ENCODE measurements around the gene IRGQ. TPM values are rescaled to one million over a fixed set of nuclear protein-coding genes. Genes with fewer than 3 reads are reported as not detected.
A peak's percentile ranks its signal among the peaks of the same experiment; 100 is the strongest.

Gene IRGQ
- polyA plus RNA-seq, 2 donors: 3.1 to 4.1 TPM

- H3K27ac ChIP-seq (ENCODE audit: low read depth in 2 of 2, low read length in 1 of 2): peak overlapping the region in 1 of 2 donors; percentile 36
- H3K4me3 ChIP-seq (ENCODE audit: low read depth in 1 of 2, low read length in 2 of 2): peak overlapping the region; percentile 28 to 52
- no peaks in the 10 kb centered on the region for H3K9me3 ChIP-seq (ENCODE audit: control insufficient read depth in 2 of 2, insufficient read depth in 1 of 2, low read depth in 1 of 2, low read length in 1 of 2)
- H3K36me3 ChIP-seq (ENCODE audit: control insufficient read depth in 2 of 2, insufficient read depth in 2 of 2, low read length in 1 of 2): peaks cover 2 to 3% of the 10 kb centered on the region in 2 donors
- WGBS, 2 donors: 64 to 72% methylated on average over 7 of the region's 7 CpGs
- H3K27me3 ChIP-seq (ENCODE audit: control insufficient read depth in 1 of 2, insufficient read depth in 2 of 2, low read length in 2 of 2): no peaks in the 10 kb centered on the region
- peaks cover 2 to 6% of the 10 kb centered on the region in 2 donors for H3K4me1 ChIP-seq (ENCODE audit: control insufficient read depth in 2 of 2, insufficient read depth in 2 of 2, low read length in 1 of 2)
Observed at GRCh38 chr19:43581467-43581866, 14.5 kb downstream of the IRGQ start.

- H3K4me1 ChIP-seq (ENCODE audit: control insufficient read depth in 2 of 2, insufficient read depth in 2 of 2, low read length in 1 of 2): peaks cover 5 to 18% of the 10 kb centered on the region in 2 donors
- 86 to 90% methylated on average over 3 of the region's 3 CpGs for WGBS, 2 donors
Observed at GRCh38 chr19:43578787-43579186, 17.1 kb downstream of the IRGQ start.

GRCh38 chr19:43575955-43576878 lies 19.7 kb downstream of the IRGQ start:
- Histone ChIP-seq H3K4me3 (ENCODE audit: low read depth in 1 of 2, low read length in 2 of 2) (peak overlapping the region; percentile 30 to 68), H3K9me3 (ENCODE audit: control insufficient read depth in 2 of 2, insufficient read depth in 1 of 2, low read depth in 1 of 2, low read length in 1 of 2) (no peaks in the 10 kb centered on the region), H3K27me3 (ENCODE audit: control insufficient read depth in 1 of 2, insufficient read depth in 2 of 2, low read length in 2 of 2) (no peaks in the 10 kb centered on the region), H3K27ac (ENCODE audit: low read depth in 2 of 2, low read length in 1 of 2) (peak overlapping the region; percentile 53 to 69), H3K36me3 (ENCODE audit: control insufficient read depth in 2 of 2, insufficient read depth in 2 of 2, low read length in 1 of 2) (peaks cover 0 to 2% of the 10 kb centered on the region in 2 donors), H3K4me1 (ENCODE audit: control insufficient read depth in 2 of 2, insufficient read depth in 2 of 2, low read length in 1 of 2) (peaks cover 5 to 17% of the 10 kb centered on the region in 2 donors)
- 59 to 62% methylated on average over 37 of the region's 37 CpGs for WGBS, 2 donors

More at GRCh38 chr19:43578787-43579186, 17.1 kb downstream of the IRGQ start:
- no peak overlapping the region for H3K27ac ChIP-seq (ENCODE audit: low read depth in 2 of 2, low read length in 1 of 2)
- H3K27me3 ChIP-seq (ENCODE audit: control insufficient read depth in 1 of 2, insufficient read depth in 2 of 2, low read length in 2 of 2): no peaks in the 10 kb centered on the region
- H3K9me3 ChIP-seq (ENCODE audit: control insufficient read depth in 2 of 2, insufficient read depth in 1 of 2, low read depth in 1 of 2, low read length in 1 of 2): no peaks in the 10 kb centered on the region
- no peak overlapping the region for H3K4me3 ChIP-seq (ENCODE audit: low read depth in 1 of 2, low read length in 2 of 2)
- H3K36me3 ChIP-seq (ENCODE audit: control insufficient read depth in 2 of 2, insufficient read depth in 2 of 2, low read length in 1 of 2): no peaks in the 10 kb centered on the region

GRCh38 chr19:43575156-43575950 lies 20.6 kb downstream of the IRGQ start, which contains the start of the genes PINLYP and XRCC1:
Gene PINLYP (plus strand): TSS chr19:43575801. CDS start chr19:43577192, 1,391 bp downstream.
Gene XRCC1 (minus strand): TSS chr19:43575527. CDS start chr19:43575458, 69 bp downstream.
- H3K27me3 ChIP-seq (ENCODE audit: control insufficient read depth in 1 of 2, insufficient read depth in 2 of 2, low read length in 2 of 2): no peaks in the 10 kb centered on the region
- H3K27ac ChIP-seq (ENCODE audit: low read depth in 2 of 2, low read length in 1 of 2): peak within 1 kb of the TSS; percentile 77 to 84
- H3K36me3 ChIP-seq (ENCODE audit: control insufficient read depth in 2 of 2, insufficient read depth in 2 of 2, low read length in 1 of 2): peaks cover 0 to 2% of the 10 kb centered on the region in 2 donors
- peak within 1 kb of the TSS; percentile 68 to 88 for H3K4me3 ChIP-seq (ENCODE audit: low read depth in 1 of 2, low read length in 2 of 2)
- H3K4me1 ChIP-seq (ENCODE audit: control insufficient read depth in 2 of 2, insufficient read depth in 2 of 2, low read length in 1 of 2): peaks cover 7 to 13% of the 10 kb centered on the region in 2 donors
- 0% methylated on average over 51 of the region's 51 CpGs for WGBS, 2 donors
- no peaks in the 10 kb centered on the region for H3K9me3 ChIP-seq (ENCODE audit: control insufficient read depth in 2 of 2, insufficient read depth in 1 of 2, low read depth in 1 of 2, low read length in 1 of 2)

GRCh38 chr19:43574424-43575155 lies 21.3 kb downstream of the IRGQ start:
- Histone ChIP-seq H3K36me3 (ENCODE audit: control insufficient read depth in 2 of 2, insufficient read depth in 2 of 2, low read length in 1 of 2) (peaks cover 0 to 2% of the 10 kb centered on the region in 2 donors), H3K4me1 (ENCODE audit: control insufficient read depth in 2 of 2, insufficient read depth in 2 of 2, low read length in 1 of 2) (peaks cover 7 to 13% of the 10 kb centered on the region in 2 donors), H3K27me3 (ENCODE audit: control insufficient read depth in 1 of 2, insufficient read depth in 2 of 2, low read length in 2 of 2) (no peaks in the 10 kb centered on the region), H3K27ac (ENCODE audit: low read depth in 2 of 2, low read length in 1 of 2) (peak overlapping the region; percentile 77 to 84), H3K4me3 (ENCODE audit: low read depth in 1 of 2, low read length in 2 of 2) (peak overlapping the region; percentile 68 to 88), H3K9me3 (ENCODE audit: control insufficient read depth in 2 of 2, insufficient read depth in 1 of 2, low read depth in 1 of 2, low read length in 1 of 2) (no peaks in the 10 kb centered on the region)
- WGBS, 2 donors: 26 to 33% methylated on average over 12 of the region's 12 CpGs

GRCh38 chr19:43572171-43572588 lies 23.8 kb downstream of the IRGQ start:
- Histone ChIP-seq H3K27ac (ENCODE audit: low read depth in 2 of 2, low read length in 1 of 2) (no peak overlapping the region), H3K4me1 (ENCODE audit: control insufficient read depth in 2 of 2, insufficient read depth in 2 of 2, low read length in 1 of 2) (peaks cover 7 to 13% of the 10 kb centered on the region in 2 donors), H3K36me3 (ENCODE audit: control insufficient read depth in 2 of 2, insufficient read depth in 2 of 2, low read length in 1 of 2) (peaks cover 0 to 2% of the 10 kb centered on the region in 2 donors), H3K27me3 (ENCODE audit: control insufficient read depth in 1 of 2, insufficient read depth in 2 of 2, low read length in 2 of 2) (no peaks in the 10 kb centered on the region), H3K9me3 (ENCODE audit: control insufficient read depth in 2 of 2, insufficient read depth in 1 of 2, low read depth in 1 of 2, low read length in 1 of 2) (no peaks in the 10 kb centered on the region), H3K4me3 (ENCODE audit: low read depth in 1 of 2, low read length in 2 of 2) (no peak overlapping the region)
- WGBS, 2 donors: 60 to 66% methylated on average over 3 of the region's 3 CpGs

GRCh38 chr19:43570174-43570791 lies 25.7 kb downstream of the IRGQ start:
- WGBS, 2 donors: 88% methylated on average over 5 of the region's 5 CpGs

GRCh38 chr19:43569657-43570056 lies 26.3 kb downstream of the IRGQ start:
- Histone ChIP-seq H3K27ac (ENCODE audit: low read depth in 2 of 2, low read length in 1 of 2) (no peak overlapping the region), H3K4me3 (ENCODE audit: low read depth in 1 of 2, low read length in 2 of 2) (no peak overlapping the region), H3K36me3 (ENCODE audit: control insufficient read depth in 2 of 2, insufficient read depth in 2 of 2, low read length in 1 of 2) (peaks cover 0 to 2% of the 10 kb centered on the region in 2 donors), H3K9me3 (ENCODE audit: control insufficient read depth in 2 of 2, insufficient read depth in 1 of 2, low read depth in 1 of 2, low read length in 1 of 2) (no peaks in the 10 kb centered on the region), H3K27me3 (ENCODE audit: control insufficient read depth in 1 of 2, insufficient read depth in 2 of 2, low read length in 2 of 2) (no peaks in the 10 kb centered on the region), H3K4me1 (ENCODE audit: control insufficient read depth in 2 of 2, insufficient read depth in 2 of 2, low read length in 1 of 2) (peaks cover 4 to 5% of the 10 kb centered on the region in 2 donors)
- WGBS, 2 donors: 80 to 87% methylated on average over 5 of the region's 5 CpGs

More at GRCh38 chr19:43570174-43570791, 25.7 kb downstream of the IRGQ start:
- peaks cover 0 to 2% of the 10 kb centered on the region in 2 donors for H3K36me3 ChIP-seq (ENCODE audit: control insufficient read depth in 2 of 2, insufficient read depth in 2 of 2, low read length in 1 of 2)
- H3K27ac ChIP-seq (ENCODE audit: low read depth in 2 of 2, low read length in 1 of 2): no peak overlapping the region
- H3K27me3 ChIP-seq (ENCODE audit: control insufficient read depth in 1 of 2, insufficient read depth in 2 of 2, low read length in 2 of 2): no peaks in the 10 kb centered on the region
- H3K9me3 ChIP-seq (ENCODE audit: control insufficient read depth in 2 of 2, insufficient read depth in 1 of 2, low read depth in 1 of 2, low read length in 1 of 2): no peaks in the 10 kb centered on the region
- peaks cover 5% of the 10 kb centered on the region in 2 donors for H3K4me1 ChIP-seq (ENCODE audit: control insufficient read depth in 2 of 2, insufficient read depth in 2 of 2, low read length in 1 of 2)
- H3K4me3 ChIP-seq (ENCODE audit: low read depth in 1 of 2, low read length in 2 of 2): no peak overlapping the region
